ENCODE data around the gene RPL23. TPM values are rescaled to one million over a fixed set of nuclear protein-coding genes. Genes with fewer than 3 reads are reported as not detected.

The RPL23 gene
- total RNA-seq, 2 experiments from 2014 or later, result 1,289 to 1,766 TPM

DNA sequence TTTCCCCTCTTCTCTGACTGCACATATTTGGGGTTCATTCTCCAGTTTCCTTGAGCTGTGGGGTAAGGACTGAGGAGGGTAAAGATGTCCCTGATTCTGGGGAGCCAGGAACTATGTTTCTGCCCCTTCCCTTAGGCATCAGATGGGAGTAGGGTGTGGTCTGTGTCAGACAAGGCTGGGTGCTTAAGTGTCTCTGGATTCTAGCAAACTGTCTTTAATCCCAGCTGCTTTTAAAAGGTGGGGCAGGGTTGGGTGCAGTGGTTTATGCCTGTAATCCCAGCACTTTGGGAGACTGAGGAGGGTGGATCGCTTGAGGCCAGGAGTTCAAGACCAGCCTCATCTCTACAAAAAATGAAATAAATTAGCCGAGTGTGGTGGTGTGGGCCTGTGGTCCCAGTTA is 29.3 kb upstream of the RPL23 start:
- BruUV-seq (replicated peaks), result no TSS peak
- peaks cover 78% of the 10 kb centered on the region; the same call in 1 of the 2 replicates for H3K79me2 ChIP-seq (ENCODE audit: insufficient read depth, low read depth, low read length)
- no peak for DNase-seq (ENCODE audit: low spot score)
- H3K4me2 ChIP-seq (ENCODE audit: low read length), result no peak overlapping the region
- peaks cover 92% of the 10 kb centered on the region for H3K36me3 ChIP-seq (ENCODE audit: insufficient read depth, low read length)
- CTCF ChIA-PET (ENCODE audit: unreplicated experiment), result interaction anchor here (0.5 kb wide), 1 partner anchor 88 kb away, joined by 3 read pairs; no protein-coding TSS in a partner anchor
- POLR2A ChIA-PET, result no interaction called here
- intact Hi-C loops (cut with micrococcal nuclease; ENCODE audit: unreplicated experiment), result no loop called here
- H3K9me3 ChIP-seq (ENCODE audit: low read length), result no peaks in the 10 kb centered on the region
- H3K27ac ChIP-seq (ENCODE audit: low read depth, low read length, poor library complexity, severe bottlenecking), result no peak overlapping the region
- H4K20me1 ChIP-seq (ENCODE audit: insufficient read depth, low read length), result no peaks in the 10 kb centered on the region; the same call in 1 of the 2 replicates
- no peak overlapping the region for H2AFZ ChIP-seq (ENCODE audit: low read length)
- H3K4me1 ChIP-seq (ENCODE audit: insufficient read depth, low read length, poor library complexity, severe bottlenecking), result peaks cover 70% of the 10 kb centered on the region
- H3K4me3 ChIP-seq (ENCODE audit: low read depth, low read length, poor library complexity, severe bottlenecking), result no peak overlapping the region
- TF ChIP-seq, protein P1, sequence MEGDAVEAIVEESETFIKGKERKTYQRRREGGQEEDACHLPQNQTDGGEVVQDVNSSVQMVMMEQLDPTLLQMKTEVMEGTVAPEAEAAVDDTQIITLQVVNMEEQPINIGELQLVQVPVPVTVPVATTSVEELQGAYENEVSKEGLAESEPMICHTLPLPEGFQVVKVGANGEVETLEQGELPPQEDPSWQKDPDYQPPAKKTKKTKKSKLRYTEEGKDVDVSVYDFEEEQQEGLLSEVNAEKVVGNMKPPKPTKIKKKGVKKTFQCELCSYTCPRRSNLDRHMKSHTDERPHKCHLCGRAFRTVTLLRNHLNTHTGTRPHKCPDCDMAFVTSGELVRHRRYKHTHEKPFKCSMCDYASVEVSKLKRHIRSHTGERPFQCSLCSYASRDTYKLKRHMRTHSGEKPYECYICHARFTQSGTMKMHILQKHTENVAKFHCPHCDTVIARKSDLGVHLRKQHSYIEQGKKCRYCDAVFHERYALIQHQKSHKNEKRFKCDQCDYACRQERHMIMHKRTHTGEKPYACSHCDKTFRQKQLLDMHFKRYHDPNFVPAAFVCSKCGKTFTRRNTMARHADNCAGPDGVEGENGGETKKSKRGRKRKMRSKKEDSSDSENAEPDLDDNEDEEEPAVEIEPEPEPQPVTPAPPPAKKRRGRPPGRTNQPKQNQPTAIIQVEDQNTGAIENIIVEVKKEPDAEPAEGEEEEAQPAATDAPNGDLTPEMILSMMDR (conservative IDR thresholded peaks at IDR 0.05; ENCODE audit: low read length), result no peak
- TF ChIP-seq EZH2phosphoT487 (IDR thresholded peaks at IDR 0.05; ENCODE audit: borderline replicate concordance, low read depth, low read length), result no peak
- no peaks in the 10 kb centered on the region for H3K9me2 ChIP-seq (ENCODE audit: insufficient read depth, low read length)

DNA sequence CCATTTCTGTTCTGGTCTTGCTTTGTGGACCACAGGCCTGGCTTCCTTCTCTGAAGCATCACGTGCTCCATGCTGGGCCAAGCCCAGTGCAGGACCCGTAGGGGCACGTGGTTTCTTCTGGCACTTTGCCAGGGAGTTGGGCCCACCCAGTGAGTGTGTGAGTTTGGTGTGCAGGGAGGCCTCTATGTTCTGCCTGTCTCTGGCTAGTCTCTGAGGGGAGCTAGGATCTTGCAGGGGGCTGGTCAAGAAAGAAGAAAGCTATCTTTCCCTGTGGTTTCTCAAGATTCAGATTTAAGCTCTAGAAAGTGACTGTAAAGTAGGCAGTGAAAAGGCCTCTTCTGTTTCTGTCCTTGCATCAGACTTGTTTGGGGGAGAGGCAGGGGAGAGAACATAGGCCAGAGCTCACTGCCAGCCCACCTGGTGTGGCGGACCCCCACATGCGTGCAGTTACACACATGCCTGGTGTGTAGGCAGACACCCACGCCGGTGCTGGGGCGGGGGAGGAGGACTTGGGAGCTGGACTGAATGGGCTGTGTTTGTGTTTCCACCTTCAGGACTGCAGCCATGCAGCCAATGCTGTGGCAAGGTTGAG is 28.2 kb upstream of the RPL23 start:
- peak; percentile 87 for DNase-seq (ENCODE audit: low spot score)
- TF ChIP-seq EZH2phosphoT487 (IDR thresholded peaks at IDR 0.05; ENCODE audit: borderline replicate concordance, low read depth, low read length), result no peak
- TF ChIP-seq, protein P1 (conservative IDR thresholded peaks at IDR 0.05; ENCODE audit: low read length), result no peak
- intact Hi-C loops (cut with micrococcal nuclease; ENCODE audit: unreplicated experiment), result no loop called here
- Histone ChIP-seq H3K4me1 (ENCODE audit: insufficient read depth, low read length, poor library complexity, severe bottlenecking) (peaks cover 82% of the 10 kb centered on the region), H3K9me2 (ENCODE audit: insufficient read depth, low read length) (no peaks in the 10 kb centered on the region), H3K36me3 (ENCODE audit: insufficient read depth, low read length) (peaks cover 82% of the 10 kb centered on the region), H3K27ac (ENCODE audit: low read depth, low read length, poor library complexity, severe bottlenecking) (peak overlapping the region; percentile 55), H4K20me1 (ENCODE audit: insufficient read depth, low read length) (no peaks in the 10 kb centered on the region; the same call in 1 of the 2 replicates), H2AFZ (ENCODE audit: low read length) (no peak overlapping the region), H3K4me3 (ENCODE audit: low read depth, low read length, poor library complexity, severe bottlenecking) (peak overlapping the region; percentile 4), H3K79me2 (ENCODE audit: insufficient read depth, low read depth, low read length) (peaks cover 86% of the 10 kb centered on the region; the same call in 1 of the 2 replicates), H3K4me2 (ENCODE audit: low read length) (peak overlapping the region; percentile 50), H3K9me3 (ENCODE audit: low read length) (no peaks in the 10 kb centered on the region)
- no TSS peak for BruUV-seq (replicated peaks)
- ChIA-PET CTCF (ENCODE audit: unreplicated experiment) (no interaction called here), POLR2A (interaction anchor here (0.6 to 1.9 kb wide), 6 partner anchors 10 to 175 kb away, joined by 3 to 5 read pairs (median 3); partner anchors contain the start of gene LASP1NB)
